Measurements from ENCODE around the gene PRCD.

PRCD gene

GRCh38 chr17:76575570-76575969 is 35.7 kb downstream of the PRCD start:
- Mint-ChIP-seq H3K4me3 (no peak overlapping the region), H3K9me3 (no peaks in the 10 kb centered on the region), H3K36me3 (ENCODE audit: insufficient read depth) (peaks cover 20% of the 10 kb centered on the region), H3K4me1 (ENCODE audit: low read depth in 2 of 2) (peaks cover 0 to 1% of the 10 kb centered on the region in 2 donors), H3K27me3 (no peaks in the 10 kb centered on the region), H3K27ac (no peak overlapping the region)
- DNase-seq (no peak), ATAC-seq (replicated peaks) (no peak)

DNA sequence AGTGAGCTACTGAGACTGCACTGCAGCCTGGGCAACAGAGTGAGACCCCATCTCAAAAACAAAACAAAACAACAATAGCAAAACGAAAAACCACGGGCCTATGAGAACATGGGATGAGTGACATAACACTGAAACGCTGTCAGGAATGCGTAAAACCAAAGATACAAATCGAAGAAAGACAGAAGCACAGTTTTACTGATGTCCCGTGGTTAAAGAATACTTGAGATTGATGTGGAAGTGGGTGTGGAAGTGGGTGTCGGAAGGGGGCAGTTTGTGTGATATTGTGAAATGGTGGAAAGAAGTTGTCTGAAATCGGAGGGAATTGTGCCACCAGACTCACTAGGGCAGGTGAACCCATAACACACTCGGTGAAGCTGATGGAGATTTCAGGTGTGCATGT is 36.3 kb downstream of the PRCD start:
- ATAC-seq (replicated peaks) (no peak), DNase-seq (no peak)
- Mint-ChIP-seq H3K4me3 (no peak overlapping the region), H3K27ac (no peak overlapping the region), H3K9me3 (no peaks in the 10 kb centered on the region), H3K36me3 (ENCODE audit: insufficient read depth) (peaks cover 20% of the 10 kb centered on the region), H3K27me3 (no peaks in the 10 kb centered on the region), H3K4me1 (ENCODE audit: low read depth in 2 of 2) (peaks cover 0 to 1% of the 10 kb centered on the region in 2 donors)

GRCh38 chr17:76577876-76578275 is 38.0 kb downstream of the PRCD start:
- Mint-ChIP-seq H3K27me3 (no peaks in the 10 kb centered on the region), H3K9me3 (no peaks in the 10 kb centered on the region), H3K4me3 (no peak overlapping the region), H3K27ac (no peak overlapping the region), H3K36me3 (ENCODE audit: insufficient read depth) (peaks cover 14% of the 10 kb centered on the region), H3K4me1 (ENCODE audit: low read depth in 2 of 2) (peaks cover 0 to 1% of the 10 kb centered on the region in 2 donors)
- DNase-seq (no peak), ATAC-seq (replicated peaks) (no peak)

DNA sequence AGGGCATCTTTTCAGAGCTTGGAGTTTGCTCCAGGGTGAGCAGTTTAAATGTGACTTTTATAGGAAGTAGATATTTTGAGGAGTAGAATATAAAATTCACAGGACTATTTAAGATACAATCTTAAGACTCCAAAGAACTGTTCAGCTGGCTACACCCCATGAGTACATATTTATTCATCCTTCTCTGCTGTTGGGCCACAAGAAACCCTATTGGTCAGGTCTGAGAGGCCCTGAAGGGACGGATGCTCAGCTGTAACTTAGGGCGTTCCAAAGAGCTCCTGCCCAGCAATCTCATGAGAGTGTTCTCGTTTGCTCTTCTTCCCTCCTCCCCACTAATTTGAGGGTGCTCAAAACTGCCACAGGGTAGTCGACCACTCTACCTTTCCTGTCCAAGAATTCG is 38.5 kb downstream of the PRCD start:
- Mint-ChIP-seq H3K36me3 (ENCODE audit: insufficient read depth) (peaks cover 13% of the 10 kb centered on the region), H3K27ac (no peak overlapping the region)
- DNase-seq, result no peak

GRCh38 chr17:76579281-76579680 is 39.4 kb downstream of the PRCD start:
- Mint-ChIP-seq H3K27ac (no peak overlapping the region), H3K27me3 (no peaks in the 10 kb centered on the region), H3K4me1 (ENCODE audit: low read depth in 2 of 2) (peaks cover 0 to 1% of the 10 kb centered on the region in 2 donors), H3K36me3 (ENCODE audit: insufficient read depth) (peaks cover 7% of the 10 kb centered on the region), H3K4me3 (no peak overlapping the region), H3K9me3 (no peaks in the 10 kb centered on the region)
- no peak for DNase-seq
- no peak for ATAC-seq (replicated peaks)

More for the DNA sequence above, 38.5 kb downstream of the PRCD start:
- Mint-ChIP-seq H3K4me3 (no peak overlapping the region), H3K9me3 (no peaks in the 10 kb centered on the region), H3K27me3 (no peaks in the 10 kb centered on the region), H3K4me1 (ENCODE audit: low read depth in 2 of 2) (peaks cover 0 to 1% of the 10 kb centered on the region in 2 donors)
- ATAC-seq (replicated peaks), result no peak

- Mint-ChIP-seq H3K9me3 (no peaks in the 10 kb centered on the region), H3K27ac (peak overlapping the region in 1 of 2 donors; percentile 49), H3K4me3 (no peak overlapping the region), H3K27me3 (peaks cover 0 to 10% of the 10 kb centered on the region in 2 donors), H3K4me1 (ENCODE audit: low read depth in 2 of 2) (no peaks in the 10 kb centered on the region), H3K36me3 (ENCODE audit: insufficient read depth) (no peaks in the 10 kb centered on the region)
- DNase-seq (no peak), ATAC-seq (replicated peaks) (no peak)
These were observed 41.7 kb downstream of the PRCD start for GRCh38 chr17:76581515-76581914.

DNA sequence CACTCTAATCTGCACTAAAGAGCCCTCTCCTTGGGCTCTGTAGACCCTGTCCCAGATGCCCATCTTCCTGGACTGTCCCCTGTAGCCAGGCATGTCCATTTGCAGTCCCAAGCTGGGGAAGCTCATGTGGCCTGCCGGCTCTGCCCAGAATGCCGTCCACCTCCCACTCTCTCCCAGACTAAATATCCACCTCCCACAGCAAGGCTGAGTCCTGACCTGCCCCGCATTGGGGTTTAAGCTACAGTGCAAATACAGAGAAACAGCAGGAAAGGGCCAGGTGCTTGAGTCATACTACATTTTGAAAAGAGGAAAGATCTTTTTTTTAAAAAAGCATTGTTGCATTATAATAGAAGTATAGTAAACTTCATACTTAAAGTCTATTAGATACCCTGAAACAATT is 42.8 kb downstream of the PRCD start:
- ATAC-seq (replicated peaks) (no peak), DNase-seq (no peak)
- no peaks in the 10 kb centered on the region for H3K4me1 Mint-ChIP-seq (ENCODE audit: low read depth in 2 of 2)
- H3K36me3 Mint-ChIP-seq (ENCODE audit: insufficient read depth), result no peaks in the 10 kb centered on the region
- no peak overlapping the region for H3K4me3 Mint-ChIP-seq
- peak overlapping the region; percentile 41 to 46 for H3K27ac Mint-ChIP-seq
- peaks cover 9 to 22% of the 10 kb centered on the region in 2 donors for H3K27me3 Mint-ChIP-seq
- no peaks in the 10 kb centered on the region for H3K9me3 Mint-ChIP-seq

DNA sequence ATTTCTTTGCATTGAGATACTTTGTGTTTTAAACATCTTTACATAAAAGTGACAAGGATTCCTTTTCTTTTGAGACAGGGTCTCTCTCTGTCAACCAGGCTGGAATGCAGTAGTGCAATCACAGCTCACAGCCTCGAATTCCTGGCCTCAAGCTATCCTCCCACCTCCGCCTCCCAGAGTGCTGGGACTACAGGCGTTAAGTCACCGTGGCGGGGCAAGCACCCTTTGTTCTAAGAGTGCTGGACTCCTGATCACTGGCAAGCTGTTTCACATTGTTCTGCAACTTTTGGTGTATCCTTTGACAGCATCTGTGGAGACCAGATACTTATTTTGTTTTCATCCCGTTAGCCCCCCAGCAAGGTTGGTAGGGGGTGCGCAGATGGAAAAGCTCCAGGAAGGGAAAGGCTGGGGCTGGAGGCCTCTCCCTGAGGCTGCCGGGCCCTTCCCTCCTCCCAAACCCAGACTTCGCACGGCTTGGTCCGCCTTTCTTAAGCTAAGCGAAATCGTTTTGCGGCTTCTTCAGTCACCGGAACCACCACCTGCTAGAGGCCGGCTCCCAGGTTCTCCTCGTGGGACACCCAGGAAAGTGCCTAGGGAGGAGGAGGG is 44.7 kb downstream of the PRCD start:
- peaks cover 25 to 40% of the 10 kb centered on the region in 2 donors for H3K27me3 Mint-ChIP-seq
- no peaks in the 10 kb centered on the region for H3K4me1 Mint-ChIP-seq (ENCODE audit: low read depth in 2 of 2)
- ATAC-seq (replicated peaks) (no peak), DNase-seq (no peak)
- no peaks in the 10 kb centered on the region for H3K36me3 Mint-ChIP-seq (ENCODE audit: insufficient read depth)
- H3K27ac Mint-ChIP-seq, result peak overlapping the region in 1 of 2 donors; percentile 5
- H3K9me3 Mint-ChIP-seq, result no peaks in the 10 kb centered on the region
- peak overlapping the region; percentile 76 to 77 for H3K4me3 Mint-ChIP-seq

DNA sequence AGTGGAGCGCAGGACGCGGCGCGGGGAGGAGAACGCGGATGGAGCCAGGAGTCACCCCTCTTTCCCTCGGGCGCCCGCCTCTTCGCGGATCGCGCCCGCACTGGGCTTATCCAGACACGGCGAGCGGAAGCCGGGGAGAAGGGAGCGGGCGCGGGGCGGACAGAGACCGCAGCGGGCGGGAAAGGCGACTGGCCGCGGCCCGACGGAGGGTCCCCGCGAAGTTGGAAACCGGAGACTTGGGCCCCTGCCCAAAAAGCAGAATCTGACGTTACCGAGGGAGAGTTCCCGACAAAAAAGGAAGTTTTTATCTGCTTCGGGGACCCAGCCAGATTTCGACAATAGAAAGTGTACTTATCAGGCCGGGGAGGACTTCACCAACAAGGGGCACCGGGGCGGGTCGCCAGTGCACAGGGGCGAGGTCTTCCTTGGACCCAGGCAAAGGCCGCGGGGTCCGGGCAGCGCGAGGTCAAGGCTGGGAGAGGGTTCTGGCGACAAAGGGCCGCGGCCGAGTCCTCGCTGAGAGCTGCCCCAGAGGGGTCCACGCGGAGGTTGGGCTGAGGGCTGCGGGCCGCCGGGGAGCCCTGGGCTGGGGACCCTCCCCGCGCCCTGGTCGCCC is 45.3 kb downstream of the PRCD start:
- Mint-ChIP-seq H3K4me3 (peak overlapping the region; percentile 76 to 77), H3K4me1 (ENCODE audit: low read depth in 2 of 2) (no peaks in the 10 kb centered on the region), H3K27me3 (peaks cover 29 to 47% of the 10 kb centered on the region in 2 donors), H3K9me3 (no peaks in the 10 kb centered on the region), H3K27ac (peak overlapping the region in 1 of 2 donors; percentile 5), H3K36me3 (ENCODE audit: insufficient read depth) (no peaks in the 10 kb centered on the region)
- ATAC-seq (replicated peaks), result no peak
- DNase-seq, result no peak

DNA sequence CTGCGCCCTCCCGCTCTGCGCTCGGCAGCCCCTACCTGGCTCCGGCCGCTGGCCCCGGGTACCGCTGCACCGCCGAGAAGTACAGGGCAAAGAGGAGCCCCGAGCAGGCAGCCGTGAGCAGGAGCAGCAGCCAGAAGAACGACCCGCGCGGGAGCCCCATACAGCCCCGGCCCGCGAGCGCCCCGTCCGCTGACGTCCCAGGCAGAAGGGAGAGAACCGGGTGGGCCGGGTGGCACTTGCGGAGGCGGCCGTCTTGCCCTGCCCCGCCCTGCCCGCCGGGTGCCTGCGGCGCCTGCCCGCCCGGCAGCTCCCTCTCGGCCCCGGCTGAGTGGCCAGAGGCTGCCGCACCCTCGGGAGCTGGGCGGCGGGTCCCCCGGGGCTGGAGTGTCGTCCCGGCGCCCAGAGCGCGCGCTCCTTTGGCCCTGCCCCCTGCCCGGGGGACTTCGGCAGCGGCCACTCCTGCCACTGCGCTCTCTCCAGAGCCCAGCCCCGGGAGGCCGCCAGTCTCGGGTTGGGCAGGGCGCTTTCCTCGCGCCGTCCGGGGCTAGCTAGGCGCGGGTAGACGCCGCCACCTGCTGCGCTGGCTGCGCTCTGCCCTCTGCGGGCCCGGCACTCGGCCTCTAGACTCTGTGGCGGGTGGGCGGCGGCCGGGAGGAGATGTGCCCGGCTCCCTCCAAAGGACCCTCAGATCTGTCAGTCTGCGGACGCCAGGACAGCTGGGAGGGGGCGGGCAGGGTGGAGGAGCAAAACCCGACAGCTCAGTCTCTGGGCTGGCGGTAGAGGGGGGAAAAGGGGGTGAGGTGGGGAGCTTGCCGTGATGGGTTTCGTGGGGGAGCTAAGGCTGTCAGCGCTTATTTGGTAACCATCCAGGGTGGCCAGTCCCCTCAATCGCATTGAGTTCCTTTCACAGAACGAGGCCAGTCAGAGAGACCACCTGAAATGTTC is 46.1 kb downstream of the PRCD start, which contains the start of gene ST6GALNAC2:
Gene ST6GALNAC2 (minus strand): TSS at position 212 of the 945 bp plus-strand sequence. CDS start 52 bp downstream, at position 160.
- Mint-ChIP-seq H3K36me3 (ENCODE audit: insufficient read depth) (peaks cover 2% of the 10 kb centered on the region), H3K9me3 (no peaks in the 10 kb centered on the region), H3K27me3 (peaks cover 29 to 49% of the 10 kb centered on the region in 2 donors), H3K27ac (peak within 1 kb of the TSS in 1 of 2 donors; percentile 5), H3K4me1 (ENCODE audit: low read depth in 2 of 2) (no peaks in the 10 kb centered on the region), H3K4me3 (peak within 1 kb of the TSS; percentile 76 to 77)
- DNase-seq (peak; percentile 52 to 55 (median 52)), ATAC-seq (replicated peaks) (peak; percentile 87)

DNA sequence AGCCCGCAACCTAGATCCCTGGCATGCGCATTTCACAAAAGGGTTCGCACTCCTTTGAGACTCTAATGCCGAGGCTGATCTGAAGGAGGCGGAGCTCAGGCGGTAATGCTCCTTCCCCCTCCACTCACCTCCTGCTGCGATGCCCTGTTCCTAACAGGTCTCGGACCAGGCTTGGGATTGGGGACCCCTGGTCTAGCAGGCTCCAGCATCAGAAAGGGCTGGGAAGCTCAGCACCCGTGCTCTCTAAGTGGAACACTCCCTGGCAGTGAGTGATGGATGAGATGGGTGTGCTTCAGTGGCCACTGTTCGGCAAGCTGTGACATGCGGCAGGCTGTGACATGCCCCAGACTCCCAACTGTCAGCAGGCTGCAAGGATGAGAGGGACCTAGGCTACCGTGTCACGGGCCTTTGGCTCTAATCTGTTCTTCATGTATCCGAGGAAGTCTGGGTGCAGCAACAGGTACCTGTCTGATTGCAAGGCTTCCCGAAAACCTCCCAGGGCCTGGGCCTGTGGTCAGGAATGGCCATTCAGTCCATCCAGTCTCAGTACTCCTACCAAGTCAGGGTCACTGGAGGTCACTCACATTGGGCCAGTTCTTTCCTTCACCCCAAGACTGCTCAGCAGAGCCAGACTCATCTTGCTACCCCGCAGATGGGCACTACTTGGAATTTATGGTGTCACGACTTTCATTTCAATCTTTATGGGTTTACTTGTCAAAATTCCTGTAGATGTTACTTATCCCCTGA is 47.1 kb downstream of the PRCD start:
- H3K9me3 Mint-ChIP-seq, result no peaks in the 10 kb centered on the region
- H3K36me3 Mint-ChIP-seq (ENCODE audit: insufficient read depth), result peaks cover 2% of the 10 kb centered on the region
- no peaks in the 10 kb centered on the region for H3K4me1 Mint-ChIP-seq (ENCODE audit: low read depth in 2 of 2)
- H3K27ac Mint-ChIP-seq, result no peak overlapping the region
- peaks cover 29 to 49% of the 10 kb centered on the region in 2 donors for H3K27me3 Mint-ChIP-seq
- ATAC-seq (replicated peaks) (no peak), DNase-seq (no peak)
- peak overlapping the region; percentile 76 to 77 for H3K4me3 Mint-ChIP-seq

DNA sequence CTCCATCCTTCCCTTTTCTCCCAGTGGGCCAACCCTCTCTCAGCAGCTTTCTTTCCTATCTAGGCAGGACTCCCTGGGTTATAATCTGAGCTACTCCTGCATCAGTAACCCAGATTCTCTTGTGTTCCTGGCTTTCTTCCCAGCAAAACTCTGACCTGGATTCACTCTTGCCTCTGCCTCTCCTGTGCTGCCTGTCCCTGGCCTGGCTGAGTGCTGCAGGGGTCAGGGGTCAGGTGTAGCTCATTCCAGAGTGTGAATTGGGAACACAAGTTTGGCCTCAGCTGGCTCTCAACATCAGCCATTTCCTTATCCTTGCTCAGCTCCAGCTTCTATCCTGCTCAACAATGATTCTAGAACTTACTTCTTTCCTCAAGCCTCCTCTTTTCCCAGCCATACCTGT is 48.3 kb downstream of the PRCD start:
- H3K27ac Mint-ChIP-seq, result no peak overlapping the region
- peak overlapping the region in 1 of 2 donors; percentile 9 for H3K4me3 Mint-ChIP-seq
- peaks cover 2% of the 10 kb centered on the region for H3K36me3 Mint-ChIP-seq (ENCODE audit: insufficient read depth)
- H3K9me3 Mint-ChIP-seq, result no peaks in the 10 kb centered on the region
- DNase-seq, result no peak
- peaks cover 30 to 52% of the 10 kb centered on the region in 2 donors for H3K27me3 Mint-ChIP-seq
- no peaks in the 10 kb centered on the region for H3K4me1 Mint-ChIP-seq (ENCODE audit: low read depth in 2 of 2)
- ATAC-seq (replicated peaks), result no peak

GRCh38 chr17:76593384-76593826 is 53.6 kb downstream of the PRCD start:
- DNase-seq, result no peak
- no peak overlapping the region for H3K27ac Mint-ChIP-seq
- no peaks in the 10 kb centered on the region for H3K9me3 Mint-ChIP-seq

More at GRCh38 chr17:76593384-76593826, 53.6 kb downstream of the PRCD start:
- no peak for ATAC-seq (replicated peaks)
- peaks cover 37 to 70% of the 10 kb centered on the region in 2 donors for H3K27me3 Mint-ChIP-seq
- H3K4me3 Mint-ChIP-seq, result no peak overlapping the region
- peaks cover 2% of the 10 kb centered on the region for H3K36me3 Mint-ChIP-seq (ENCODE audit: insufficient read depth)
- H3K4me1 Mint-ChIP-seq (ENCODE audit: low read depth in 2 of 2), result peaks cover 0 to 3% of the 10 kb centered on the region in 2 donors
